OCI-LY3 (cell line): Measurements from ENCODE around the gene ACAN.

Experiments used
- H2AFZ ChIP-seq: fragments of 200-600, 300-600 bp; shearing (Covaris generic); 2 replicates; pipeline ENCODE4 v1.6.0; 2014; ENCODE audit warnings: antibody characterized with exemption, low read depth, low read length
- H3K27ac ChIP-seq: fragments of 200-600, 300-600 bp; sonication (generic); 2 replicates; pipeline ENCODE4 v1.5.1; 2014; ENCODE audit warnings: mild to moderate bottlenecking, low read length, moderate library complexity, mixed read lengths
- H3K27me3 ChIP-seq: fragments of 200-600, 300-600 bp; sonication (generic); 2 replicates; pipeline ENCODE4 v1.6.1; 2014; ENCODE audit warnings: low read depth, low read length, mixed read lengths
- H3K36me3 ChIP-seq: fragments of 200-600, 300-600 bp; sonication (generic); replicated peaks from 2 replicates; pipeline ENCODE3; 2014; ENCODE audit warnings: low read depth, low read length, mixed read lengths
- H3K4me1 ChIP-seq: fragments of 300-600, 200-600 bp; sonication (generic); 2 replicates; pipeline ENCODE4 v1.6.1; 2014; ENCODE audit warnings: low read length, mixed read lengths
- H3K4me2 ChIP-seq: fragments of 200-600, 300-600 bp; sonication (generic); 2 replicates; pipeline ENCODE4 v1.6.1; 2014; ENCODE audit warnings: low read length, mixed read lengths
- H3K4me3 ChIP-seq: fragments of 300-600, 200-600 bp; sonication (generic); 2 replicates; pipeline ENCODE4 v1.5.1; 2014; ENCODE audit warnings: antibody characterized with exemption, mild to moderate bottlenecking, low read length, moderate library complexity
- H3K79me2 ChIP-seq: fragments of 300-600, 200-600 bp; shearing (Covaris generic); 2 replicates; pipeline ENCODE4 v1.6.1; 2014; ENCODE audit warnings: mild to moderate bottlenecking, low read length, mixed read lengths
- H3K9ac ChIP-seq: fragments of 300-600, 200-600 bp; shearing (Covaris generic); 2 replicates; pipeline ENCODE4 v1.6.0; 2014; ENCODE audit warnings: mild to moderate bottlenecking, low read length, moderate library complexity
- H3K9me3 ChIP-seq: fragments of 200-600, 300-600 bp; shearing (Covaris generic); 2 replicates; pipeline ENCODE4 v1.6.1; 2014; ENCODE audit warnings: low read length, mixed read lengths; ENCODE audit not compliant: insufficient read depth
- H4K20me1 ChIP-seq: fragments of 200-600, 300-600 bp; sonication (generic); 2 replicates; pipeline ENCODE4 v1.6.1; 2016; ENCODE audit warnings: low read length, mixed read lengths; ENCODE audit not compliant: insufficient read depth
- EZH2phosphoT487 ChIP-seq: fragments of 200-600 bp; shearing (Covaris generic); IDR thresholded peaks from 2 replicates; pipeline ENCODE4 v1.6.1; 2018; ENCODE audit warnings: antibody characterized with exemption, mixed run types, low read depth
- TF ChIP-seq, protein P1 (sequence below): fragments of 200-600, 300-600 bp; sonication (generic); IDR thresholded peaks from 2 replicates; pipeline ENCODE4 v1.5.1; 2014; ENCODE audit warnings: antibody characterized with exemption, low read length, low read depth

Gene ACAN

DNA sequence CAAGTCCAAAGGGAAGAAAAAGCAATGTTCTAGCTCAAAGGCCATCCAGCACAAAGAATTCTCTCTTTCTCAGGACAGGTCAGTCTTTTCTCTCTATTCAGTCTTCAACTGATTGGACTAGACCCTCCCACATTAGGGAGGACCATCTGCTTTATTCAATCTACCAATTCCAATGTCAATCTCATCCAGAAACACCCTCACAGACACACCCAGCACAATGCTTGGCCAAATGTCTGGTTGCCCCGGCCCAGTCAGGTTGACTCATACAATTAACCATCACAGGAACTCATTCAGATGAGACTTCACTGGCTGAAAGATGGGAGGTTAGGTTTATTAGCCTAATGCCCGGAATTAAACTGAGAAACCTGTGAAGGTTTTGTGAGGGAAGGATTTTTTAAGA is 32.4 kb downstream of the ACAN start:
- Histone ChIP-seq H3K4me2 (no peak overlapping the region), H3K27ac (no peak overlapping the region), H3K9ac (no peak overlapping the region), H3K79me2 (no peaks in the 10 kb centered on the region), H3K4me3 (no peak overlapping the region), H3K9me3 (no peaks in the 10 kb centered on the region), H3K27me3 (no peaks in the 10 kb centered on the region), H3K4me1 (peaks cover 3% of the 10 kb centered on the region; the same call in 1 of the 2 replicates), H4K20me1 (no peaks in the 10 kb centered on the region), H2AFZ (no peak overlapping the region), H3K36me3 (no peaks in the 10 kb centered on the region)
- TF ChIP-seq, protein P1, sequence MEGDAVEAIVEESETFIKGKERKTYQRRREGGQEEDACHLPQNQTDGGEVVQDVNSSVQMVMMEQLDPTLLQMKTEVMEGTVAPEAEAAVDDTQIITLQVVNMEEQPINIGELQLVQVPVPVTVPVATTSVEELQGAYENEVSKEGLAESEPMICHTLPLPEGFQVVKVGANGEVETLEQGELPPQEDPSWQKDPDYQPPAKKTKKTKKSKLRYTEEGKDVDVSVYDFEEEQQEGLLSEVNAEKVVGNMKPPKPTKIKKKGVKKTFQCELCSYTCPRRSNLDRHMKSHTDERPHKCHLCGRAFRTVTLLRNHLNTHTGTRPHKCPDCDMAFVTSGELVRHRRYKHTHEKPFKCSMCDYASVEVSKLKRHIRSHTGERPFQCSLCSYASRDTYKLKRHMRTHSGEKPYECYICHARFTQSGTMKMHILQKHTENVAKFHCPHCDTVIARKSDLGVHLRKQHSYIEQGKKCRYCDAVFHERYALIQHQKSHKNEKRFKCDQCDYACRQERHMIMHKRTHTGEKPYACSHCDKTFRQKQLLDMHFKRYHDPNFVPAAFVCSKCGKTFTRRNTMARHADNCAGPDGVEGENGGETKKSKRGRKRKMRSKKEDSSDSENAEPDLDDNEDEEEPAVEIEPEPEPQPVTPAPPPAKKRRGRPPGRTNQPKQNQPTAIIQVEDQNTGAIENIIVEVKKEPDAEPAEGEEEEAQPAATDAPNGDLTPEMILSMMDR, result no peak

DNA sequence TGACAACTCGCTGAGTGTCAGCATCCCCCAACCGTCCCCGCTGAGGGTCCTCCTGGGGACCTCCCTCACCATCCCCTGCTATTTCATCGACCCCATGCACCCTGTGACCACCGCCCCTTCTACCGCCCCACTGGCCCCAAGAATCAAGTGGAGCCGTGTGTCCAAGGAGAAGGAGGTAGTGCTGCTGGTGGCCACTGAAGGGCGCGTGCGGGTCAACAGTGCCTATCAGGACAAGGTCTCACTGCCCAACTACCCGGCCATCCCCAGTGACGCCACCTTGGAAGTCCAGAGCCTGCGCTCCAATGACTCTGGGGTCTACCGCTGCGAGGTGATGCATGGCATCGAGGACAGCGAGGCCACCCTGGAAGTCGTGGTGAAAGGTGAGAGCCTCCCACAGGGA is 35.4 kb downstream of the ACAN start:
- no peak overlapping the region for H3K27ac ChIP-seq
- H2AFZ ChIP-seq, result no peak overlapping the region
- no peak overlapping the region for H3K9ac ChIP-seq
- H3K36me3 ChIP-seq, result no peaks in the 10 kb centered on the region
- no peak overlapping the region for H3K4me3 ChIP-seq
- no peak overlapping the region for H3K4me2 ChIP-seq
- H3K4me1 ChIP-seq, result peaks cover 3% of the 10 kb centered on the region; the same call in 1 of the 2 replicates
- TF ChIP-seq, protein P1, result no peak
- TF ChIP-seq EZH2phosphoT487, result no peak
- no peaks in the 10 kb centered on the region for H3K27me3 ChIP-seq
- H3K9me3 ChIP-seq, result no peaks in the 10 kb centered on the region
- no peaks in the 10 kb centered on the region for H4K20me1 ChIP-seq
- H3K79me2 ChIP-seq, result no peaks in the 10 kb centered on the region

DNA sequence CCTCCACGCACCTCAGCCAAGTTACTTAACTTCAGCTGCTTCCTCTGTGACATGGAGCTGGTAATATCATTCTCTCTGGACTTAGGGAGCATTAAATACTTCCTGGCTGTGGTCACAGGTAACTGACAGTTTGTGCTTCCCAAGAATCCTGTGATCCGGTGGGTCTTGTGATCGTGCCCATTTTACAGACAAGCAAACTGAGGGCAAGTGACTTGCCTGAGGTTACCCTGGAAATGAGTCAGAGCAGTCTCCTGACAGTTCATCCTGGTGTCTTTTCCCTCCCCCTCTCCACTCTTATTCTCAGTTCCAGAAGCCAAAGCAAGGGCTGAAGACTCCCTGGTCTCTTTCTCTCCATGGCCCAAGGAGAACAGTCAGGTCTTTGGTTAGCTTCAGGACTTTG is 35.9 kb downstream of the ACAN start:
- Histone ChIP-seq H3K4me1 (peaks cover 3% of the 10 kb centered on the region; the same call in 1 of the 2 replicates), H3K36me3 (no peaks in the 10 kb centered on the region), H3K27me3 (no peaks in the 10 kb centered on the region), H3K9me3 (no peaks in the 10 kb centered on the region), H3K9ac (no peak overlapping the region), H3K27ac (no peak overlapping the region), H2AFZ (no peak overlapping the region), H3K4me2 (no peak overlapping the region), H3K79me2 (no peaks in the 10 kb centered on the region), H4K20me1 (no peaks in the 10 kb centered on the region), H3K4me3 (no peak overlapping the region)
- TF ChIP-seq, protein P1, result no peak
- TF ChIP-seq EZH2phosphoT487, result no peak

DNA sequence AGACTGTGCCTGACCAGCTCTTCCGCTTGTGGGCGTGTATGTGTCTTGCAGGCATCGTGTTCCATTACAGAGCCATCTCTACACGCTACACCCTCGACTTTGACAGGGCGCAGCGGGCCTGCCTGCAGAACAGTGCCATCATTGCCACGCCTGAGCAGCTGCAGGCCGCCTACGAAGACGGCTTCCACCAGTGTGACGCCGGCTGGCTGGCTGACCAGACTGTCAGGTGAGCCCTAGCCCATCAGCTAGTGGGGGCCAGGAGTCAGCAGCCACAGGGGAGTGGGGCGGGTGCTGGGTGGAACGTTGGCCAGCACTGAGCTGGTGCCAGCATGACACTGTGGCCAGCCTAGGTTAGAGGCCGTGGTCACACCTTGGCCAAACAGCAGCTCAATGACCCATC is 36.7 kb downstream of the ACAN start:
- Histone ChIP-seq H3K36me3 (no peaks in the 10 kb centered on the region), H3K4me3 (no peak overlapping the region), H4K20me1 (no peaks in the 10 kb centered on the region), H3K9me3 (no peaks in the 10 kb centered on the region), H2AFZ (no peak overlapping the region), H3K27me3 (no peaks in the 10 kb centered on the region), H3K4me2 (no peak overlapping the region), H3K27ac (no peak overlapping the region), H3K79me2 (no peaks in the 10 kb centered on the region), H3K4me1 (peaks cover 7% of the 10 kb centered on the region), H3K9ac (no peak overlapping the region)
- TF ChIP-seq EZH2phosphoT487, result no peak

DNA sequence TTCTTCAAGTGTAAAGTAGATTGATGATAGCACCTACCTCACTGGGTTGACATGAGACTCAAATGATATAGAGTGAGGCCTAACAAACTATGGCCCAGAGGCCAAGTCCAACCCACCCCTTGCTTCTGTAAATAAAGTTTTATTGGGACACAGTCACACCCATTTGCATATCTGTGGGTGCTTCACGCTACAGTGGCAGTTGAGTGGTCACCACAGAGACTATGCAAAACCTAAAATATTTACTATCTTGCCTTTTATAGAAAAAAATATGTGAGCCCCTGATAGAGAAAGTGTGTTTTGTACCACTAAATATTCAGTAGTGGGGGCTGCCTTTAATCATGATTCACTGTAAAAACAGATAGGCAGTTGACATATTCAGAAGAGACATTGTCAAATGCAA is 38.0 kb downstream of the ACAN start:
- Histone ChIP-seq H3K4me3 (no peak overlapping the region), H3K27me3 (no peaks in the 10 kb centered on the region), H2AFZ (no peak overlapping the region), H3K27ac (no peak overlapping the region), H3K36me3 (no peaks in the 10 kb centered on the region), H3K9me3 (no peaks in the 10 kb centered on the region), H3K9ac (no peak overlapping the region), H3K79me2 (no peaks in the 10 kb centered on the region), H3K4me2 (no peak overlapping the region), H4K20me1 (no peaks in the 10 kb centered on the region), H3K4me1 (peaks cover 10% of the 10 kb centered on the region)
- TF ChIP-seq, protein P1, result no peak
- no peak for TF ChIP-seq EZH2phosphoT487
